A204.1 (cell line): Measurements from ENCODE around the gene DYNC1LI2.
"Not testable (repeated sequence)": the region's sequence is repeated elsewhere in the genome, so short reads cannot be mapped to it uniquely, and the experiment has no call there.

Experiments
- FAIRE-seq: peaks from 2 replicates; lab custom pipeline; 2012; peaks lifted over from hg19 to GRCh38; lab: Jason Lieb, UNC

Gene DYNC1LI2

GRCh38 chr16:66696669-66697630 lies 54.5 kb downstream of the DYNC1LI2 start, which contains the start of gene CMTM4:
Gene CMTM4, minus strand, starts transcription at chr16:66696743. Its CDS starts 218 bp downstream, at chr16:66696525.
- FAIRE-seq, result no peak

- no peak for FAIRE-seq
These were observed 55.3 kb downstream of the DYNC1LI2 start for GRCh38 chr16:66695935-66696668.

GRCh38 chr16:66695471-66695934 lies 55.9 kb downstream of the DYNC1LI2 start:
- FAIRE-seq, result no peak

- FAIRE-seq, result no peak
These were observed 58.3 kb downstream of the DYNC1LI2 start for GRCh38 chr16:66693149-66693548.

GRCh38 chr16:66692341-66692740 lies 59.1 kb downstream of the DYNC1LI2 start:
- FAIRE-seq, result no peak

- FAIRE-seq, result no peak
These were observed 60.2 kb downstream of the DYNC1LI2 start for GRCh38 chr16:66691234-66691633.

- FAIRE-seq, result no peak
These were observed 61.1 kb downstream of the DYNC1LI2 start for GRCh38 chr16:66690106-66690847.

GRCh38 chr16:66689282-66689681 lies 62.1 kb downstream of the DYNC1LI2 start:
- no peak for FAIRE-seq

GRCh38 chr16:66687906-66688625 lies 63.3 kb downstream of the DYNC1LI2 start:
- FAIRE-seq, result no peak

- FAIRE-seq, result not testable (repeated sequence)
These were observed 65.8 kb downstream of the DYNC1LI2 start for GRCh38 chr16:66685501-66686115.

- no peak for FAIRE-seq
These were observed 69.1 kb downstream of the DYNC1LI2 start for GRCh38 chr16:66682271-66682670.

GRCh38 chr16:66681676-66682075 lies 69.7 kb downstream of the DYNC1LI2 start:
- FAIRE-seq, result no peak

- no peak for FAIRE-seq
These were observed 73.1 kb downstream of the DYNC1LI2 start for GRCh38 chr16:66678337-66678736.

- FAIRE-seq, result no peak
These were observed 73.6 kb downstream of the DYNC1LI2 start for GRCh38 chr16:66677836-66678235.

- FAIRE-seq, result no peak
These were observed 74.2 kb downstream of the DYNC1LI2 start for GRCh38 chr16:66677179-66677578.

GRCh38 chr16:66676599-66676998 lies 74.8 kb downstream of the DYNC1LI2 start:
- FAIRE-seq, result no peak

- no peak for FAIRE-seq
These were observed 77.7 kb downstream of the DYNC1LI2 start for GRCh38 chr16:66673691-66674090.
